ENCODE results near the gene DNAI1. TPM values are rescaled to one million over a fixed set of nuclear protein-coding genes. Genes with fewer than 3 reads are reported as not detected.

The DNAI1 gene
- total RNA-seq, 1 experiment from 2014 or later = 1.1 TPM

GRCh38 chr9:34536685-34537084, 78.1 kb downstream of the DNAI1 start:
- H3K9me2 ChIP-seq (ENCODE audit: insufficient read depth) = no peaks in the 10 kb centered on the region
- no peak overlapping the region for H3K9ac ChIP-seq (ENCODE audit: low read length)
- H2AFZ ChIP-seq (ENCODE audit: low read depth, low read length, poor library complexity, severe bottlenecking) = no peak overlapping the region
- POLR2A ChIA-PET = no interaction called here
- H3K4me2 ChIP-seq (ENCODE audit: low read length) = no peak overlapping the region
- no peak overlapping the region for H3K4me3 ChIP-seq (replicated peaks in 1 of 2; ENCODE audit: low read depth in 1 of 2, low read length in 2 of 2)
- H3K4me1 ChIP-seq (ENCODE audit: control insufficient read depth in 1 of 2, insufficient read depth in 2 of 2, low read length in 2 of 2) = peaks cover 0 to 8% of the 10 kb centered on the region in 2 experiments; a peak in 2 of 4 replicates
- peaks cover 21% of the 10 kb centered on the region; the same call in 1 of the 2 replicates for H3K27me3 ChIP-seq (ENCODE audit: insufficient read depth, low read length)
- intact Hi-C loops (cut with micrococcal nuclease) = no loop called here
- H3K36me3 ChIP-seq (ENCODE audit: control insufficient read depth in 1 of 2, insufficient read depth in 2 of 2, low read length in 2 of 2) = no peaks in the 10 kb centered on the region
- no peaks in the 10 kb centered on the region for H4K20me1 ChIP-seq (ENCODE audit: insufficient read depth)
- TF ChIP-seq RAD21 (IDR thresholded peaks at IDR 0.05; ENCODE audit: low read depth) (no peak), FOSL1 (IDR thresholded peaks at IDR 0.05; ENCODE audit: low read depth) (no peak), EZH2 (IDR thresholded peaks at IDR 0.05) (no peak), POLR2AphosphoS5 (IDR thresholded peaks at IDR 0.05; ENCODE audit: low read depth, low read length) (no peak), CTCF (IDR thresholded peaks at IDR 0.05 in 2 of 3, conservative IDR thresholded peaks at IDR 0.05 in 1 of 3; ENCODE audit: borderline replicate concordance in 1 of 3, insufficient read depth in 1 of 3, low read depth in 2 of 3, low read length in 2 of 3) (no peak), ELF1 (IDR thresholded peaks at IDR 0.05; ENCODE audit: borderline replicate concordance, low read depth) (no peak), ZNF274 (IDR thresholded peaks at IDR 0.05; ENCODE audit: low read depth, low read length) (no peak), SIN3A (IDR thresholded peaks at IDR 0.05; ENCODE audit: low read depth) (no peak)
- H3K27ac ChIP-seq (ENCODE audit: low read depth, low read length) = no peak overlapping the region
- H3K79me2 ChIP-seq (ENCODE audit: insufficient read depth, low read length) = no peaks in the 10 kb centered on the region
- CTCF ChIA-PET = no interaction called here
- no peaks in the 10 kb centered on the region for H3K9me3 ChIP-seq (ENCODE audit: control insufficient read depth in 1 of 2, insufficient read depth in 1 of 2, low read depth in 1 of 2, low read length in 2 of 2)
- BruUV-seq (replicated peaks) = no TSS peak
- RAD21 ChIA-PET (ENCODE audit: low non-redundant PET in 1 of 2, low total read pairs in 2 of 2, uncharacterized antibody in 2 of 2, unreplicated experiment in 2 of 2) = no interaction called here
- ATAC-seq = no peak
- no peak for DNase-seq (ENCODE audit: low read depth, low spot score)

GRCh38 chr9:34540827-34541226, 82.2 kb downstream of the DNAI1 start:
- Histone ChIP-seq H2AFZ (ENCODE audit: low read depth, low read length, poor library complexity, severe bottlenecking) (no peak overlapping the region), H3K9ac (ENCODE audit: low read length) (no peak overlapping the region), H3K4me3 (replicated peaks in 1 of 2; ENCODE audit: low read depth in 1 of 2, low read length in 2 of 2) (no peak overlapping the region), H3K27ac (ENCODE audit: low read depth, low read length) (no peak overlapping the region), H3K4me1 (ENCODE audit: control insufficient read depth in 1 of 2, insufficient read depth in 2 of 2, low read length in 2 of 2) (peaks cover 0 to 8% of the 10 kb centered on the region in 2 experiments; a peak in 2 of 4 replicates), H3K9me2 (ENCODE audit: insufficient read depth) (no peaks in the 10 kb centered on the region), H3K4me2 (ENCODE audit: low read length) (0 out of 2 replicates have a peak overlapping the region, but pooled peaks have one; percentile 17), H3K9me3 (ENCODE audit: control insufficient read depth in 1 of 2, insufficient read depth in 1 of 2, low read depth in 1 of 2, low read length in 2 of 2) (no peaks in the 10 kb centered on the region), H4K20me1 (ENCODE audit: insufficient read depth) (no peaks in the 10 kb centered on the region), H3K36me3 (ENCODE audit: control insufficient read depth in 1 of 2, insufficient read depth in 2 of 2, low read length in 2 of 2) (no peaks in the 10 kb centered on the region), H3K79me2 (ENCODE audit: insufficient read depth, low read length) (no peaks in the 10 kb centered on the region), H3K27me3 (ENCODE audit: insufficient read depth, low read length) (peaks cover 1% of the 10 kb centered on the region; the same call in 1 of the 2 replicates)
- POLR2A ChIA-PET = no interaction called here
- no TSS peak for BruUV-seq (replicated peaks)
- CTCF ChIA-PET = no interaction called here
- RAD21 ChIA-PET (ENCODE audit: low non-redundant PET in 1 of 2, low total read pairs in 2 of 2, uncharacterized antibody in 2 of 2, unreplicated experiment in 2 of 2) = no interaction called here
- no peak for TF ChIP-seq POLR2A (IDR thresholded peaks at IDR 0.05; ENCODE audit: borderline replicate concordance, extremely low read depth, insufficient read depth, insufficient read length)
- no peak for TF ChIP-seq EZH2phosphoT487 (IDR thresholded peaks at IDR 0.05; ENCODE audit: borderline replicate concordance)
- TF ChIP-seq EGR1 (IDR thresholded peaks at IDR 0.05; ENCODE audit: low read depth) = no peak
- TF ChIP-seq SRF (IDR thresholded peaks at IDR 0.05; ENCODE audit: low read depth) = no peak
- TF ChIP-seq TCF7L2 (IDR thresholded peaks at IDR 0.05; ENCODE audit: borderline replicate concordance, extremely low read depth, insufficient read depth, insufficient read length) = no peak
- no peak for TF ChIP-seq SIN3A (IDR thresholded peaks at IDR 0.05; ENCODE audit: low read depth)
- TF ChIP-seq EZH2 (IDR thresholded peaks at IDR 0.05) = no peak
- TF ChIP-seq, protein P1, sequence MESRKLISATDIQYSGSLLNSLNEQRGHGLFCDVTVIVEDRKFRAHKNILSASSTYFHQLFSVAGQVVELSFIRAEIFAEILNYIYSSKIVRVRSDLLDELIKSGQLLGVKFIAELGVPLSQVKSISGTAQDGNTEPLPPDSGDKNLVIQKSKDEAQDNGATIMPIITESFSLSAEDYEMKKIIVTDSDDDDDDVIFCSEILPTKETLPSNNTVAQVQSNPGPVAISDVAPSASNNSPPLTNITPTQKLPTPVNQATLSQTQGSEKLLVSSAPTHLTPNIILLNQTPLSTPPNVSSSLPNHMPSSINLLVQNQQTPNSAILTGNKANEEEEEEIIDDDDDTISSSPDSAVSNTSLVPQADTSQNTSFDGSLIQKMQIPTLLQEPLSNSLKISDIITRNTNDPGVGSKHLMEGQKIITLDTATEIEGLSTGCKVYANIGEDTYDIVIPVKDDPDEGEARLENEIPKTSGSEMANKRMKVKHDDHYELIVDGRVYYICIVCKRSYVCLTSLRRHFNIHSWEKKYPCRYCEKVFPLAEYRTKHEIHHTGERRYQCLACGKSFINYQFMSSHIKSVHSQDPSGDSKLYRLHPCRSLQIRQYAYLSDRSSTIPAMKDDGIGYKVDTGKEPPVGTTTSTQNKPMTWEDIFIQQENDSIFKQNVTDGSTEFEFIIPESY (IDR thresholded peaks at IDR 0.05; ENCODE audit: extremely low read depth, insufficient replicate concordance, low read length) = no peak
- TF ChIP-seq ELF1 (IDR thresholded peaks at IDR 0.05; ENCODE audit: borderline replicate concordance, low read depth) = no peak
- no peak for TF ChIP-seq CEBPB (IDR thresholded peaks at IDR 0.05; ENCODE audit: low read depth)
- TF ChIP-seq ZNF274 (IDR thresholded peaks at IDR 0.05; ENCODE audit: low read depth, low read length) = no peak
- DNase-seq (ENCODE audit: low read depth, low spot score) (no peak), ATAC-seq (peak; percentile 60)
- intact Hi-C loops (cut with micrococcal nuclease) = no loop called here
